Aorta (tissue), 5 donors: ENCODE data around the gene POU2AF1. TPM values are rescaled to one million over a fixed set of nuclear protein-coding genes. Genes with fewer than 3 reads are reported as not detected.

Experiments
- ATAC-seq: fragments of 200-7000 bp; cut with Tn5 transposase; one replicate; pipeline ENCODE4 v1.9.1; 2022; ENCODE audit warnings: moderate library complexity; ENCODE audit not compliant: low FRiP score
- DNase-seq, 2 donors: peaks; one replicate each; pipeline ENCODE4 v3.0.0-alpha.2; 2020
- H3K27ac ChIP-seq, 2 donors: one replicate each; pipeline ENCODE4 v1.5.1; 2013; ENCODE audit warnings: low read length in 2 of 2, mild to moderate bottlenecking in 2 of 2, moderate library complexity in 2 of 2, control low read depth in 1 of 2, inconsistent platforms in 1 of 2, low read depth in 1 of 2
- H3K27me3 ChIP-seq, 2 donors: one replicate each; pipeline ENCODE4 v1.6.1; 2013; ENCODE audit warnings: control low read depth in 1 of 2, low read length in 1 of 2, mild to moderate bottlenecking in 1 of 2, moderate library complexity in 1 of 2; ENCODE audit not compliant: insufficient read depth in 2 of 2, control insufficient read depth in 1 of 2
- H3K36me3 ChIP-seq, 2 donors: one replicate each; pipeline ENCODE4 v1.6.1; 2013; ENCODE audit warnings: control low read depth in 1 of 2, low read length in 1 of 2, mild to moderate bottlenecking in 1 of 2; ENCODE audit not compliant: insufficient read depth in 2 of 2, control insufficient read depth in 1 of 2
- H3K4me1 ChIP-seq, 2 donors: one replicate each; pipeline ENCODE4 v1.6.1; 2013; ENCODE audit warnings: low read length in 2 of 2, control low read depth in 1 of 2, mild to moderate bottlenecking in 1 of 2, moderate library complexity in 1 of 2; ENCODE audit not compliant: insufficient read depth in 2 of 2, control insufficient read depth in 1 of 2
- H3K4me3 ChIP-seq, 2 donors: one replicate each; pipeline ENCODE4 v1.5.1; 2013; ENCODE audit warnings: low read length in 2 of 2, control low read depth in 1 of 2, mild to moderate bottlenecking in 1 of 2
- H3K9me3 ChIP-seq: one replicate; pipeline ENCODE4 v1.6.1; 2013; ENCODE audit warnings: mild to moderate bottlenecking, low read length; ENCODE audit not compliant: control insufficient read depth
- WGBS, 2 donors: extraction: QIAGEN DNeasy Blood & Tissue Kit; methylation state at CpG; one replicate each; pipeline ENCODE4 v1.1.7; 2013; 5-methylcytosine and 5-hydroxymethylcytosine counted together
- intact Hi-C, 2 donors: fragments of 100-400 bp; cut with DNase I; formaldehyde crosslinking; loops; one replicate each; pipeline versions ENCODE4 v1.14.2 to v1.15.0; 2022
- polyA plus RNA-seq, 2 donors: library from polyadenylated mRNA; stranded (reverse); fragments of 200-250 nt; gene quantifications; one replicate each; pipeline ENCODE4 v1.2.3, GENCODE V29; 2013
- total RNA-seq, 2 donors: library from RNA; stranded (reverse); fragmentation: NEBNext Ultra II Directional; extraction: Animal tissue kit (Norgen Biotek cat#: 25700); gene quantifications; one replicate each; pipeline ENCODE4 v1.2.1, GENCODE V29; 2021
- donor health status: healthy with polysubstance abuse.
- donor health status: Bipolar disorder and iron deficiency.
- donor health status: DM: no; HTN: no; CAD: no.
- donor health status: DM: no; HTN: no; CAD: no.
- donor health status: DM: yes; HTN: yes; CAD: no.

POU2AF1 gene
- total and polyA plus RNA-seq, 4 donors = 0.05 to 1.2 (median 0.54) TPM

DNA sequence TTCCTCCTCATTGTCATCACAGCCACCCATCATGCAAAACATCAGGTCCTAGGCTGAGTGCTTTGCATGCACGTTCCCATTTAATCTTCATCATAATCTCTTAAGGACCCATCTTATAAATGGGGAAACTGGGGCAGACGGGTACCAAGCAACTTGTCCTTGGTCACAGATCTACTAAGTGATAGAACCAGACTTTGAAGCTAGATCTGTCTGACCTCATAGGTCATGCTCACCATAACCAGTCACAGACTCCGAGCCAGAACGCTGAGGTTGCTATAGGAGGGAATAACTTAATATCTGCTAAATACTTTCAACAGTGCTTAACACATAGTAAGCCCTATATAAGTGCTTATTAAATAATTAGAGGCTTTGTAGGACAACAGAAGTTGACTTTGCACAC lies 43.0 kb downstream of the POU2AF1 start:
- H3K9me3 ChIP-seq = no peaks in the 10 kb centered on the region
- WGBS, 2 donors = 97 to 98% methylated on average over 4 of the region's 4 CpGs
- intact Hi-C loops = no loop called here
- H3K27me3 ChIP-seq = no peaks in the 10 kb centered on the region
- H3K36me3 ChIP-seq = no peaks in the 10 kb centered on the region
- ATAC-seq (no peak), DNase-seq (no peak)
- H3K27ac ChIP-seq = no peak overlapping the region
- peaks cover 0 to 2% of the 10 kb centered on the region in 2 donors for H3K4me1 ChIP-seq
- H3K4me3 ChIP-seq = no peak overlapping the region

GRCh38 chr11:111335549-111335948 lies 43.5 kb downstream of the POU2AF1 start:
- Histone ChIP-seq H3K27me3 (no peaks in the 10 kb centered on the region), H3K4me1 (peaks cover 0 to 7% of the 10 kb centered on the region in 2 donors), H3K9me3 (no peaks in the 10 kb centered on the region), H3K36me3 (no peaks in the 10 kb centered on the region), H3K27ac (no peak overlapping the region), H3K4me3 (no peak overlapping the region)
- DNase-seq = no peak
- 69 to 79% methylated on average over 6 of the region's 6 CpGs for WGBS, 2 donors
- intact Hi-C loops = loop anchor here in 1 of 2 donors (2.0 kb wide), 1 partner anchor 15 kb away; no protein-coding TSS in a partner anchor
- ATAC-seq = no peak

DNA sequence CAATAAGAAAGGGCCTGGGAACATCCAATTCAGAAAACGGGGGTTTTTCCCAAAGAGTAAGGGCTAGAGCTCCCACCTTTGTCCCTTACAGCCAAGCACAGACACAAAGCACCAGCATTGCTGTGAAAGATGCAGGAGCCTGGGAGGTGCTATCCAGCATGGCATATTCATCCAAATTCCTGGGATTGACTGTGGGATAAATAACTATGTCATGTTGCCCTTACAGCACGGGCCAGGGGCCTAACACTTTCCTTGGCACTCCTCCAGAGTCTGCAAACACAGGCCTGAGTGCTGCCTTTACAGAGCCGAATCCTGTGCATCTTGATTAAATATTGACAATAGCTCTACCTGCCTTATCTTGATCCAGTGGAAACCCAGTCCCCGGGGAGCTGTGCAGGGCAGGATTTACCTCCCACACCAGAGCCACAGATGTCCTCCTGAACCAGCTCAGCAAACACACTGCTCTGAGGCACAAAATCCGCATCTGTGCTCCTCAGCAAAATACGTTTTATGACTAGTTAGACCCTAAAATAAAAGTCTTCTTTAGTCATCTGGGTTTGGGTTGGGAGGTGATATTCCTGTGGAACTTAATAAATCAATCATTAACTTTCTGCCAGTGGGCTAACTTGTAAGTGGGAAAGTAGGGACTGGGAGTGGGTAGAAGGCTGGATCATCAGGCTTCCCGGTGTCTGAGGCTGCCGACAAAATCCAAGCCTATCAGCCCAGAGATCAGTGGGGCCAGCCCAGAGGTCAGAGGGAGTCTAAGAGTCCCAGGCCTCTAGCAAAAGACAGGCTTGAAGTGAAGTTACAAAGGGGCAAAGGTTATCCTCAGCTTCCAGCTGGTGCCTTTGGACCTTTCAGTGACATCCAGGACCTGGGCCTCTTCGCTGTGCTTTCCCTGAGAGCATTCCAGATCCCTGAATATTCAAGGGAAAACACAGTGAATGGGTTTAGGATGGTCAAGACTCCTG lies 44.3 kb downstream of the POU2AF1 start:
- peak overlapping the region in 1 of 2 donors; percentile 3 for H3K27ac ChIP-seq
- peaks cover 0 to 7% of the 10 kb centered on the region in 2 donors for H3K4me1 ChIP-seq

DNA sequence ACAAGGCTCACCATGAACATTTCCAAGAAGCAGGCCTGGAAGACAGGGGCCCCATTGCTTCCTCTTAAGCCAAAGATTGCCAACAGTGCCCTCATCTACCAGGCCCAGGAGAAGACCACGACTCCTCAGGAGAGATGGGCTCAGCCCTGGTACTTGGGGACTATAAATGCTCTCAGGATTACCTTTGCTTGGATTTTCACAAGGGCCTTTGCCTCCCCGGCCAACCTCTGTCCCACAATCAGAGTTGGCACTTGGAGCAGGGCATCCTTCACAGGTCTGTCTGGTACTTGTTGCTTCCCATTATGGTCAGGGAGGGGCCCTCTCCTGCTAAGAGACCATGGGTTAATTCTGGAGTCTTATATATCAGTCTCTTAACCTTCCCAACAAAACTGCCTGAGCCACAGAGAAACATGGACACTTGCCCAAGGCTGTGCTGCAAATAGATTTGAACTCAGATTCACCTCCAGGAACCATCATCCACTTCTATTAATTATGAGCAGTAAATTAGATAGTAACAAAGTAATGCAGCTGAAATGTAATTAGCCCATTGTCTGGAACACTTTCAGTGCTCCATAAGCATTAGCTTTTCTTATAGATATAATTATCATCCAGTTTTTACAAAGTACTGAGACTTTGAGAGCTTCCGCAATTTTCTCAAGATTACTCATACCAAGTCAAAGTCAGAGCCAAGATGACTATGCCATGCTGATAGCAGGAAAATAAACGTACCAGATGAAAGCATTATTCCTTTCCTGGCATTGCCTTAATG lies 47.2 kb downstream of the POU2AF1 start:
- intact Hi-C loops = loop anchor here in 1 of 2 donors (5.0 kb wide), 1 partner anchor 35 kb away; the partner anchor contains the start of gene POU2AF3
- no peak for ATAC-seq
- no peak overlapping the region for H3K4me3 ChIP-seq
- no peaks in the 10 kb centered on the region for H3K36me3 ChIP-seq
- H3K9me3 ChIP-seq = no peaks in the 10 kb centered on the region
- peak in 1 of 2 donors; percentile 68 for DNase-seq
- H3K27ac ChIP-seq = peak overlapping the region; percentile 55 to 62
- H3K27me3 ChIP-seq = no peaks in the 10 kb centered on the region
- H3K4me1 ChIP-seq = peaks cover 0 to 7% of the 10 kb centered on the region in 2 donors
- 20 to 29% methylated on average over 4 of the region's 4 CpGs for WGBS, 2 donors

More for the DNA sequence above, 44.3 kb downstream of the POU2AF1 start:
- DNase-seq = no peak
- Histone ChIP-seq H3K4me3 (no peak overlapping the region), H3K27me3 (no peaks in the 10 kb centered on the region), H3K36me3 (no peaks in the 10 kb centered on the region), H3K9me3 (no peaks in the 10 kb centered on the region)
- intact Hi-C loops = loop anchor here (2.0 to 5.0 kb wide), 2 partner anchors 14 to 38 kb away; partner anchors contain the start of gene POU2AF3 (in 1 of the 2)
- WGBS, 2 donors = 53 to 58% methylated on average over 9 of the region's 9 CpGs
- ATAC-seq = no peak

DNA sequence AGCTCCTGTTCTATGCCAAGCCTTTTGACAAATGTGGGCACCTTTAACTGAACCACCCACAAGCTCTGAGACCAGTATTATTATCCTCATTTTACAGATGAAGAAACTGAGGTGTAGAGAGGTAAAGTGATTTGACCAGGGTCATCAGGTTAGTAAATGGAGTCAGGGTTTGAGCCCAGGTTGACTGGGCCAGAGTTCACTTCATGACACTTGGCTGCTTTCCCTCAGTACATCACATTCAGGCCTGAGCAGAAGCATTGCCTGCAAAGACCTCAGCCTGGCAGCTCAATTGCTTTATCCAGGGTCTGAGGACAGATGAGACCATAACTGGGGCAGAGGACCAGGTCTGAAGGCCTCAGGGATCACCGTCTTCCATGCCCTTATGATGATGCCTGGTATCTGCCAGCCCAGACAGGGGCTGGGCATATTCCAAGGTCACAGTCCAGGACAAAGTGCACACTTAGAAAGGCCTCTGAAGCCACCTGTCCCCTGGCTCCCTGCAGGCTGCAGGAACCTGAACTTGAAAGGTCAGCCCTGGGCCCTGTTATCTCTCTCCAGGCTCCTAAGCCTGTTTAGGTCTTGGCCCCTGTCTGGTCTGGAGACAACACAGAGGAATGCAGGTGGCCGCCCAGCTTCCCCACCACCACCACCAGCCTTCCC lies 48.7 kb downstream of the POU2AF1 start:
- Histone ChIP-seq H3K36me3 (no peaks in the 10 kb centered on the region), H3K4me1 (peaks cover 0 to 7% of the 10 kb centered on the region in 2 donors), H3K27me3 (no peaks in the 10 kb centered on the region), H3K9me3 (no peaks in the 10 kb centered on the region), H3K27ac (peak overlapping the region; percentile 62 to 74), H3K4me3 (no peak overlapping the region)
- intact Hi-C loops = loop anchor here in 1 of 2 donors (5.0 kb wide), 1 partner anchor 33 kb away; the partner anchor contains the start of gene POU2AF3
- 68 to 75% methylated on average over 2 of the region's 2 CpGs for WGBS, 2 donors
- no peak for DNase-seq
- no peak for ATAC-seq

DNA sequence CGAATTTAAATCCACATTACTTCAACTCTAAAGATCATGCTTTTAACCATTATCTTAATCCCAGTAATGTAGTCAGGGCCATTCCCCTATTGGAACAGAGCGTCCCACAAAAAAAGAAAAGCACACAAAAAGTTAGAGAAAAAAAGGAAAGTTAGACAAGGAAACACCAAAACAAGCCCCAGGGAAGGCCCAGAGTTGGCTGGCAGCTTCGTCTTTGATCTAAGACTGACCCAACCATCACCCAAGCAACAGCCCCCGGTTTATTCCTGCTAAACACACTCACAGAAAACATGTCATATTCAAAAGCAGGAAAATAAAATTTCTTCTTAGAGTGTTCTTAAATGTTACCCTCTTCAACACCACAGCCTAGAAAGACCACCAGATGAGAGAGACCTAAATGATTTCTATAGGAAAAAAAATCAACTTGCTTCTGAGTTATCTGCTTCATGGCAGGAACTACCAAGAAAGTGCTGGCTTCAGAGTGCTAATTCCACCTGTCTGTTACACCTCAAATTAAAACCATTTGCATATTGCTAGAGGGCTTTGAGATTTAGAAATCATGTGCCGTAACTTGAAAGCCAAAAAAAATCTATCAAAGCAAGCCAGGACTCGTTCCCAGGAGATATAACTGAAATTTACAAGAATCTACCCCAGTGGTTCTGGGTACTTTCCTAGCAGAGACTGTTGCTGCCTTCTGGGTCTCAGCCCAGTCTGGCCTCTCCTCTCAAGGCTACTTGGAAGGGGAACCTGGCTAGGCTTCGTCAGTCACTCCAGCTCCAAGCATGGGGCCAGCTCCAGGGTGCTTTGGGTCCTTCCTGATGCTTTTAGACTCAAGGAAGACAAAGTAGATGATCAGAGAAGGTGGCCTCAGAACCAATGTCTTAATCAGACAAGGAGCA lies 49.5 kb downstream of the POU2AF1 start:
- ATAC-seq (peak; percentile 80), DNase-seq (peak in 1 of 2 donors; percentile 78)
- 26 to 35% methylated on average over 7 of the region's 7 CpGs for WGBS, 2 donors
- Histone ChIP-seq H3K4me1 (peaks cover 0 to 7% of the 10 kb centered on the region in 2 donors), H3K36me3 (no peaks in the 10 kb centered on the region), H3K9me3 (no peaks in the 10 kb centered on the region), H3K4me3 (no peak overlapping the region), H3K27me3 (no peaks in the 10 kb centered on the region), H3K27ac (peak overlapping the region; percentile 62 to 74)
- intact Hi-C loops = loop anchor here in 1 of 2 donors (5.0 kb wide), 1 partner anchor 32 kb away; the partner anchor contains the start of gene POU2AF3

DNA sequence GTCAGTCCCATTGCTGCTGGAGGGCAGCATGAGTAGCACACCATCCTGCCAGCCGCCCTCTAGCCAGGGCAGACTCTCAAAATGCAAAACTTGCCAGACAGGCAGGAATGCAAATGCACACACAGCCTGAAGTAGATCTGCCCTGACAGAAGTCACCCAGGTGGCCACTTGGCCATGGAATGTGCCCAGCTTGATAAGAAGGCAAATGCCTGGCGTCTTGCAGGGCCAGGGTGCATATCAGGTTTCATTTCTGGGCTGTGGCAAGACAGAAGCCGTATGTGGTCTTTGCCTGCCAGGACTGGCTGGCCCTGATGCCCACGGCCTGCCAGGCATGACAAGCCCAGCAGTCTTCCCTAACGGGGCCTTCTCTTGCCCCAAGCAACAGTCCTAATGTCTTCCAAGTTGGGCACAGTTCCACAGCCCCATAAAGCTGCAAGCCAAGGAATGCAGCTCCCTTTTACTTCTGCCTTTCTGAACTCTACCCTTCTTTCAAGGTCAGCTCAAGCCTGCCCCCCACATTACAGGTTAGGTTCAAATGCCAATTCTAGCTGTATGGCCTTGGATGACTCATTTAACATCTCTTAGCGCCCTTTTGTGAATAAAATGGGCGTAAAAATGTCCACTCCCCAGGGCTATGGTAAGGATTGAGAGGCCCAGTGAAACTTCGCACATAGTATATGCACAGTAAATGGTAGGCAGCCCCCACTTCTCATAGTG lies 51.0 kb downstream of the POU2AF1 start:
- peak overlapping the region; percentile 31 to 62 for H3K27ac ChIP-seq
- H3K4me1 ChIP-seq = peaks cover 0 to 7% of the 10 kb centered on the region in 2 donors
- DNase-seq = peak in 1 of 2 donors; percentile 73
- no peaks in the 10 kb centered on the region for H3K36me3 ChIP-seq
- no peak overlapping the region for H3K4me3 ChIP-seq
- 31% methylated on average over 8 of the region's 8 CpGs for WGBS, 2 donors
- no peaks in the 10 kb centered on the region for H3K27me3 ChIP-seq
- intact Hi-C loops = no loop called here
- peak; percentile 42 for ATAC-seq
- H3K9me3 ChIP-seq = no peaks in the 10 kb centered on the region
